K562 (cell line): Measurements from ENCODE around the gene ZSWIM6. TPM values are rescaled to one million over a fixed set of nuclear protein-coding genes. Genes with fewer than 3 reads are reported as not detected.

ENCODE experiments used
- ATAC-seq: fragments of 200-7000 bp; cut with Tn5 transposase; 3 replicates; pipeline ENCODE4 v1.9.1; 2020; ENCODE audit warnings: moderate library complexity
- BruUV-seq: library from RNA; stranded (reverse); fragments of 400-500 nt; replicated peaks from 2 replicates; lab custom pipeline; 2021; lab: Mats Ljungman, UMichigan
- CTCF ChIA-PET: fragments of 300-600 bp; formaldehyde crosslinking; extraction: SDS; loops from one replicate; lab custom pipeline; 2021; ENCODE audit warnings: low intra/inter-chr PET ratio; lab: Yijun Ruan, JAX
- POLR2A ChIA-PET: fragments of 300-600, 350-650 bp; sonication (Branson Sonifier 250); formaldehyde crosslinking; extraction: SDS; loops from one replicate; lab custom pipeline; 2021; ENCODE audit warnings: antibody characterized with exemption, inconsistent platforms; lab: Yijun Ruan, JAX
- DNase-seq, 4 experiments: peaks; one replicate each; pipeline versions ENCODE4 v3.0.0 to v3.0.0-alpha.2; 2011 to 2018; ENCODE audit warnings: low spot score in 3 of 4, mixed read lengths in 3 of 4; ENCODE audit errors: extremely low read depth in 1 of 4
- FAIRE-seq: peaks from 2 replicates; lab custom pipeline; 2011; peaks lifted over from hg19 to GRCh38; lab: Jason Lieb, UNC
- H2AFZ ChIP-seq: 2 replicates; pipeline ENCODE4 v1.6.0; 2011; ENCODE audit warnings: low read depth, low read length, control low read depth, inconsistent platforms
- H3K27ac ChIP-seq: fragments of 200-600 bp; 3 replicates; pipeline ENCODE4 v1.8.0; 2011; ENCODE audit warnings: low read depth, mild to moderate bottlenecking, control low read depth, inconsistent platforms, low read length, moderate library complexity, mixed read lengths; ENCODE audit errors: extremely low read depth
- H3K27me3 ChIP-seq, 2 experiments: fragments of 300-600 bp in 1 of 2; 2 replicates in 1 of 2; 3 replicates in 1 of 2; pipeline versions ENCODE4 v1.6.0 to v1.8.0; 2011; ENCODE audit warnings: inconsistent platforms in 2 of 2, low read length in 2 of 2, mild to moderate bottlenecking in 1 of 2, mixed read lengths in 1 of 2, moderate library complexity in 1 of 2; ENCODE audit not compliant: control insufficient read depth in 2 of 2, insufficient read depth in 2 of 2
- H3K36me3 ChIP-seq: fragments of 300-600 bp; 3 replicates; pipeline ENCODE4 v1.8.0; 2011; ENCODE audit warnings: mild to moderate bottlenecking, low read length, inconsistent platforms; ENCODE audit not compliant: control insufficient read depth, insufficient read depth
- H3K4me1 ChIP-seq, 2 experiments: fragments of 200-600 bp in 1 of 2; replicated peaks in 1 of 2; 2 replicates in 1 of 2; 3 replicates in 1 of 2; pipeline versions ENCODE4 v1.5.1 to v1.8.0; 2011; ENCODE audit warnings: inconsistent platforms in 2 of 2, low read length in 2 of 2, mild to moderate bottlenecking in 1 of 2, mixed read lengths in 1 of 2, moderate library complexity in 1 of 2; ENCODE audit not compliant: control insufficient read depth in 2 of 2, insufficient read depth in 2 of 2
- H3K4me2 ChIP-seq: 2 replicates; pipeline ENCODE4 v1.6.1; 2011; ENCODE audit warnings: low read length, control low read depth, inconsistent platforms, mixed read lengths; ENCODE audit not compliant: insufficient read depth
- H3K4me3 ChIP-seq: fragments of 200-600 bp; sonication (generic), shearing (Covaris generic); 2 replicates; pipeline ENCODE4 v1.5.1; 2016; ENCODE audit warnings: control low read depth, inconsistent platforms
- H3K79me2 ChIP-seq: fragments of 200-600 bp; 3 replicates; pipeline ENCODE4 v1.8.0; 2011; ENCODE audit warnings: low read length, inconsistent platforms; ENCODE audit not compliant: control insufficient read depth, insufficient read depth
- H3K9ac ChIP-seq, 2 experiments: 2 replicates each; pipeline versions ENCODE4 v1.6.0 to v1.6.1; 2011; ENCODE audit warnings: low read depth in 2 of 2, low read length in 2 of 2, control low read depth in 1 of 2, inconsistent platforms in 1 of 2, mild to moderate bottlenecking in 1 of 2, mixed read lengths in 1 of 2; ENCODE audit not compliant: insufficient read depth in 1 of 2
- H3K9me1 ChIP-seq: one replicate; pipeline ENCODE4 v1.6.0; 2011; ENCODE audit warnings: inconsistent platforms, mild to moderate bottlenecking, low read length, moderate library complexity; ENCODE audit not compliant: control insufficient read depth, insufficient read depth
- H3K9me3 ChIP-seq: replicated peaks from 2 replicates; pipeline ENCODE4 v1.5.1; 2011; ENCODE audit warnings: low read depth, low read length, inconsistent platforms; ENCODE audit not compliant: control insufficient read depth, insufficient read depth
- H4K20me1 ChIP-seq: replicated peaks from 2 replicates; pipeline ENCODE4 v1.6.1; 2011; ENCODE audit warnings: low read length, inconsistent platforms, mixed read lengths; ENCODE audit not compliant: control insufficient read depth, insufficient read depth
- KLF10 ChIP-seq: fragments of 250-450 bp; sonication (Bioruptor Pico); IDR thresholded peaks from 2 replicates; pipeline ENCODE4 v1.6.1; 2021; ENCODE audit warnings: matching md5 sums
- MAFG ChIP-seq: fragments of 450-650 bp; conservative IDR thresholded peaks from 2 replicates; pipeline ENCODE4 v1.6.1; 2016; ENCODE audit warnings: missing genetic modification characterization, missing compliant biosample characterization
- MEF2A ChIP-seq: IDR thresholded peaks from 2 replicates; pipeline ENCODE4 v1.6.1; 2011; ENCODE audit warnings: low read depth, mild to moderate bottlenecking, low read length, moderate library complexity; ENCODE audit not compliant: control insufficient read depth
- RERE ChIP-seq: sonication (generic); formaldehyde crosslinking; IDR thresholded peaks from 2 replicates; pipeline ENCODE4 v1.8.0; 2023; ENCODE audit warnings: missing genetic modification reagents, mild to moderate bottlenecking, borderline replicate concordance
- SNAPC5 ChIP-seq: fragments of 250-450 bp; sonication (Bioruptor Pico); IDR thresholded peaks from 2 replicates; pipeline ENCODE4 v1.8.0; 2021; ENCODE audit warnings: moderate library complexity, mild to moderate bottlenecking, inconsistent platforms
- ZNF277 ChIP-seq: fragments of 250-450 bp; sonication (Bioruptor Pico); IDR thresholded peaks from 2 replicates; pipeline ENCODE4 v1.8.0; 2022; ENCODE audit warnings: inconsistent platforms, mild to moderate bottlenecking, moderate library complexity, borderline replicate concordance
- whole genome bisulfite sequencing: fragments of 100-300 bp; shearing (Covaris generic); methylation state at CpG from one replicate; pipeline ENCODE4 v1.1.6; 2016; ENCODE audit warnings: low coverage, mixed read lengths; ENCODE audit not compliant: insufficient coverage; ENCODE audit errors: missing lambda C conversion rate; 5-methylcytosine and 5-hydroxymethylcytosine counted together
- in situ Hi-C: fragments of 300-500 bp; cut with MboI; formaldehyde crosslinking; loops from 4 replicates; pipeline ENCODE4 v1.15.0; 2018; ENCODE audit warnings: inconsistent platforms, mixed read lengths
- intact Hi-C: fragments of 100-400 bp; cut with micrococcal nuclease; formaldehyde crosslinking; loops from 2 replicates; pipeline ENCODE4 v1.14.2; 2022
- polyA plus RNA-seq, 8 experiments: library from polyadenylated mRNA; depleted of rRNA in 4 of 8; stranded (reverse) in 5 of 8; unstranded in 3 of 8; fragments of >200 nt; fragmentation: Nextera tagmentation in 2 of 8; fragmentation: Illumina TruSeq in 1 of 8; extraction: Ambion mirVana in 2 of 8; extraction: Trizol in 1 of 8; gene quantifications; 2 replicates each; pipeline versions ENCODE4 v1.2.1 to v1.2.3, GENCODE V29; 2011 to 2014; ENCODE audit warnings: inconsistent platforms in 1 of 8, missing spikeins in 1 of 8
- total RNA-seq, 7 experiments: library from RNA; depleted of rRNA in 6 of 7; stranded (reverse); fragments of >200 nt in 6 of 7; fragmentation: Illumina TruSeq in 2 of 7; extraction: Trizol in 2 of 7; gene quantifications; 2 replicates each; pipeline versions ENCODE4 v1.2.1 to v1.2.3, GENCODE V29; 2011 to 2021; ENCODE audit warnings: low replicate concordance in 1 of 7

Gene ZSWIM6
- total and polyA plus RNA-seq, 9 of the 15 experiments (the other 6 are each of a cell fraction or from before 2014, with no cell fraction given), result 0.81 to 3.2 (median 2.0) TPM

- POLR2A ChIA-PET, result no interaction called here
- intact Hi-C loops (no loop called here), in situ Hi-C loops (no loop called here)
- Histone ChIP-seq H3K4me3 (no peak overlapping the region), H4K20me1 (no peaks in the 10 kb centered on the region), H3K36me3 (no peaks in the 10 kb centered on the region), H2AFZ (no peak overlapping the region), H3K27ac (no peak overlapping the region), H3K9ac (no peak overlapping the region), H3K79me2 (no peaks in the 10 kb centered on the region), H3K4me2 (no peak overlapping the region), H3K4me1 (no peaks in the 10 kb centered on the region), H3K27me3 (no peaks in the 10 kb centered on the region), H3K9me1 (no peaks in the 10 kb centered on the region), H3K9me3 (no peaks in the 10 kb centered on the region)
- FAIRE-seq (no peak), ATAC-seq (no peak), DNase-seq (no peak)
- WGBS, result 25% methylated on average over 1 of the region's 1 CpG
- CTCF ChIA-PET, result no interaction called here
- no peak for TF ChIP-seq KLF10
- no peak for TF ChIP-seq ZNF277
- no peak for TF ChIP-seq RERE
- TF ChIP-seq MEF2A, result no peak
- TF ChIP-seq SNAPC5, result no peak
- no peak for TF ChIP-seq MAFG (tag)
- BruUV-seq, result no TSS peak
Observed at GRCh38 chr5:61536922-61537321, 204.9 kb downstream of the ZSWIM6 start.
